GM06990 (cell line): ENCODE measurements around the gene ASNSD1.

ENCODE experiments used
- DNase-seq: peaks from one replicate; pipeline ENCODE4 v3.0.0-alpha.2; 2011; ENCODE audit not compliant: insufficient read length; ENCODE audit errors: extremely low read depth
- H3K27me3 ChIP-seq: replicated peaks from 2 replicates; pipeline ENCODE4 v1.6.0; 2011; ENCODE audit warnings: low read length; ENCODE audit not compliant: control insufficient read depth, insufficient read depth
- H3K36me3 ChIP-seq: 2 replicates; pipeline ENCODE4 v1.5.1; 2011; ENCODE audit warnings: low read length; ENCODE audit not compliant: control insufficient read depth, insufficient read depth
- H3K4me3 ChIP-seq: replicated peaks from 2 replicates; pipeline ENCODE4 v1.5.1; 2011; ENCODE audit warnings: low read depth, mild to moderate bottlenecking, control low read depth, low read length
- CTCF ChIP-seq: IDR thresholded peaks from 2 replicates; pipeline ENCODE4 v1.5.1; 2011; ENCODE audit warnings: low read length, control low read depth, mild to moderate bottlenecking, inconsistent platforms; ENCODE audit not compliant: insufficient read depth, poor library complexity, severe bottlenecking

Gene ASNSD1

DNA sequence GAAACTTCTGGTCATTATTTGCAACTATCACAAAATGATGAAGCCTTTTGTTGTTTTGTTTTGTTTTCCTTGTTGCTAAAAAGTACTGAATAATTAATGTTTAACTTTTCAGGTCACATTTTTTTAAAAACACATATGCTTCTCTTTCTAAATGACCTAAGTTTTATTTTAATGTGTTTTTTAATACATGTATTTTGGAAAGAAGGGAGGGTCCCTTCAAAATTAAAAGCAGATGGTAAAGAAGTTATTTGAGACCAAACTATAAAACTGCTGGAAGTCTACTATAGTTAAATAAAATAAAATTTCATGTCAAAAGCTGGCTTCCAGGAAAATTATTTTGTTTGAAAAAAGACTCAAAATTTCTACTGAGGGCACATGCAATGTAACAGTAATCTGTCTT, 39.5 kb upstream of the ASNSD1 start:
- no peak for TF ChIP-seq CTCF
- H3K4me3 ChIP-seq, result no peak overlapping the region
- H3K27me3 ChIP-seq, result no peaks in the 10 kb centered on the region
- DNase-seq, result no peak
- no peaks in the 10 kb centered on the region for H3K36me3 ChIP-seq

DNA sequence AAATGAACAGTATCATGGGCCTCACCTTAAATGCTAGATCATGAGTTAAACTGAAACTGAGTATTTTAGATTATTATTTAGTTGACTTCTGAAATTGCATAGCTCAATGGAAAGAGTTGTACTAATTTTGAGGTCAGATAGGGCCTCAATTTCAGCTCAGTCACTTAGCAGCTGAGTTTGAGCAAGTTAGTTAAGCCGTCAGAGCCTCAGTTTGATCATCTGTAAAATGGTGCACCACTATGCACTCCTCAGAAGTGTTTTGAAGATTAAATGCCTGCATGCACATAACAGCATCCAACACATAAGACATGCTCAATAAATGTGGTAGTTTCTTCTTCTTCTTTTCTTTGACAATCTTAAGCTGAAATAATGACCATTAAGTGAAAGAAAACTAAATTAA, 38.2 kb upstream of the ASNSD1 start:
- H3K27me3 ChIP-seq, result no peaks in the 10 kb centered on the region
- H3K4me3 ChIP-seq, result no peak overlapping the region
- no peak for DNase-seq
- no peaks in the 10 kb centered on the region for H3K36me3 ChIP-seq
- TF ChIP-seq CTCF, result no peak

- no peak for TF ChIP-seq CTCF
- Histone ChIP-seq H3K4me3 (no peak overlapping the region), H3K27me3 (no peaks in the 10 kb centered on the region), H3K36me3 (no peaks in the 10 kb centered on the region)
- DNase-seq, result no peak
Measured at GRCh38 chr2:189624648-189625355, 36.5 kb upstream of the ASNSD1 start.

DNA sequence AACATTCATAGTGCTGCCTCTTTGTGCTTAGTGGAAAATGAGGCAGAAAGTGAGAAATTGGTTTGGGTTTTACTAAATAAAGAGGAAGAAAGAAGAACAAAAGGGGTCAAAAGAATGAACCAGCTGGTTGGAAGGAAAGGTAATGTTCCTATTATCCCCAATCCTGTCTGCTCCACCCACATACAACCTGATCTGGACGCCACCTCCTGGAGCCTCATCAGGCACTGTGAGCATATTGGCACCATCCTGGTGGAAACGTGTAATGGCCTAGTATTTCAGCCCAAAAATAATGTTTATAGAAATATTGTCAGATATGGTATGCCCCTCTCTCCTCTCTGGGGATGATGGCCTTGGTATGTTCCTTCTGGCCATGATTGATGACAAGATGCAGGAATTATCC, 35.6 kb upstream of the ASNSD1 start:
- no peak for DNase-seq
- Histone ChIP-seq H3K4me3 (no peak overlapping the region), H3K27me3 (no peaks in the 10 kb centered on the region), H3K36me3 (no peaks in the 10 kb centered on the region)
- no peak for TF ChIP-seq CTCF

DNA sequence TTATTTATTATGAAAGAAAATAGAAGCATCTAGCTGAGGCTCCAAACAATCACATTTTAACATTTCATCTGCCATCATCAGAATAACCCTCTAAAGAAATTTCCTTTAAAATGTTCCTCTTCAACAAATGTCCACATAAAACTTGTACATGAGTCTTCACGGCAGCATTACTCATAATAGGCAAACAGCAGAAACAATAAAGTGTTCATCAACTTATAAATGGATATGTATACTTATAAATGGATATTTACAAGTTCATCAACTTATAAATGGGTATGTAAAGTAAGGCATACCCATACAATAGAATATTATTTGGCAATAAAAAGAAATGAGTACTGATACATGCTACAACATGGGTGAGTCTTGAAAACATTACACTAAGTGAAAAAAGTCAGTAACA, 33.5 kb upstream of the ASNSD1 start:
- no peak for TF ChIP-seq CTCF
- H3K27me3 ChIP-seq, result no peaks in the 10 kb centered on the region
- no peak for DNase-seq
- no peak overlapping the region for H3K4me3 ChIP-seq
- no peaks in the 10 kb centered on the region for H3K36me3 ChIP-seq
